ENCODE measurements around the gene ABLIM1.

Gene ABLIM1

GRCh38 chr10:114403541-114404161 lies 254.4 kb downstream of the ABLIM1 start:
- TF ChIP-seq CTCF (conservative IDR thresholded peaks at IDR 0.05; ENCODE audit: low read length): no peak
- DNase-seq (ENCODE audit: low read depth): no peak
- peak overlapping the region; percentile 36 for H3K4me3 ChIP-seq (ENCODE audit: low read length)

- peak overlapping the region; percentile 36 for H3K4me3 ChIP-seq (ENCODE audit: low read length)
- no peak for TF ChIP-seq CTCF (conservative IDR thresholded peaks at IDR 0.05; ENCODE audit: low read length)
- DNase-seq (ENCODE audit: low read depth): no peak
Measured at GRCh38 chr10:114402871-114403540, 255.1 kb downstream of the ABLIM1 start.

- no peak for TF ChIP-seq CTCF (conservative IDR thresholded peaks at IDR 0.05; ENCODE audit: low read length)
- no peak overlapping the region for H3K4me3 ChIP-seq (ENCODE audit: low read length)
- DNase-seq (ENCODE audit: low read depth): no peak
Measured at GRCh38 chr10:114402233-114402632, 255.8 kb downstream of the ABLIM1 start.

GRCh38 chr10:114401195-114401791 lies 256.8 kb downstream of the ABLIM1 start:
- TF ChIP-seq CTCF (conservative IDR thresholded peaks at IDR 0.05; ENCODE audit: low read length): no peak
- peak; percentile 89 for DNase-seq (ENCODE audit: low read depth)
- no peak overlapping the region for H3K4me3 ChIP-seq (ENCODE audit: low read length)

GRCh38 chr10:114400091-114400490 lies 258.0 kb downstream of the ABLIM1 start:
- no peak for TF ChIP-seq CTCF (conservative IDR thresholded peaks at IDR 0.05; ENCODE audit: low read length)
- no peak overlapping the region for H3K4me3 ChIP-seq (ENCODE audit: low read length)
- no peak for DNase-seq (ENCODE audit: low read depth)

GRCh38 chr10:114399576-114399975 lies 258.5 kb downstream of the ABLIM1 start:
- no peak overlapping the region for H3K4me3 ChIP-seq (ENCODE audit: low read length)
- no peak for DNase-seq (ENCODE audit: low read depth)
- TF ChIP-seq CTCF (conservative IDR thresholded peaks at IDR 0.05; ENCODE audit: low read length): no peak

Measured in AG10803 (cell line).